GM23248 (cell line): ENCODE data around the gene ZNF652.

Experiments used
- EZH2 ChIP-seq: fragments of 200-600 bp; sonication (generic); IDR thresholded peaks from 2 replicates; pipeline ENCODE4 v1.6.1; 2018; ENCODE audit warnings: antibody characterized with exemption, mild to moderate bottlenecking; ENCODE audit not compliant: insufficient read depth, poor library complexity, severe bottlenecking
- EZH2phosphoT487 ChIP-seq: fragments of 200-600 bp; sonication (generic); IDR thresholded peaks from 2 replicates; pipeline ENCODE4 v1.6.1; 2018; ENCODE audit warnings: antibody characterized with exemption, moderate library complexity, mild to moderate bottlenecking, low read depth; ENCODE audit not compliant: insufficient read depth

DNA sequence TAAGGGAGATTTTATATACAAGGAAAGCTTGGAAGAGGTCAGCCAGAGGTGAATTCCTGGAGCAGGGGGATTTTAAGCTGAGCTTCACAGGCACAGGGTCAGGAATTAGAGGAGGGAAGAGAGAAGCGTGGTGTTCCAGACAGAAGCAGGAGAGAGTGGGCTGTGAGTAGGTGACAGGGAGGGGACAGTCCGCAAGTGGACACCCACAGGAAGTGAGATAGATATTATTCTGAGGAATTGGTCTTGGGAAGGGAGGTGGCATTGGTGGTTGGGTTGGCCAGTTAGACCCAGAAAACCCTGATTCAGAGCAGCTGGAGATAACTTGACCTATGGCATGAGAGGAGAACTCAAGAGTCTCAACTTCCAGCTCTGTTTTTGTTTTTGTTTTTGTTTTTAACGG lies 37.9 kb upstream of the ZNF652 start:
- no peak for TF ChIP-seq EZH2
- TF ChIP-seq EZH2phosphoT487: no peak
